Activated naive CD8-positive, alpha-beta T cell treated with anti-CD3 and anti-CD28 coated beads for 36 hours (primary cell): ENCODE results near the gene FBLN7. TPM values are rescaled to one million over a fixed set of nuclear protein-coding genes. Genes with fewer than 3 reads are reported as not detected.

Experiments used
- DNase-seq: peaks from one replicate; pipeline ENCODE4 v3.0.0; 2021
- H3K27ac Mint-ChIP-seq: one replicate; pipeline ENCODE4 v1.8.0; 2022; ENCODE audit warnings: mild to moderate bottlenecking, moderate library complexity, mixed read lengths
- H3K27me3 Mint-ChIP-seq: one replicate; pipeline ENCODE4 v1.8.0; 2022; ENCODE audit warnings: mild to moderate bottlenecking, mixed read lengths
- H3K36me3 Mint-ChIP-seq: one replicate; pipeline ENCODE4 v1.8.0; 2021; ENCODE audit warnings: mild to moderate bottlenecking, mixed read lengths
- H3K4me1 Mint-ChIP-seq: one replicate; pipeline ENCODE4 v1.8.0; 2021; ENCODE audit warnings: mixed read lengths
- H3K4me3 Mint-ChIP-seq: one replicate; pipeline ENCODE4 v1.8.0; 2022; ENCODE audit warnings: mild to moderate bottlenecking, moderate library complexity, mixed read lengths
- H3K9me3 Mint-ChIP-seq: one replicate; pipeline ENCODE4 v1.8.0; 2022; ENCODE audit warnings: mixed read lengths
- total RNA-seq, 2 experiments: library from RNA; stranded (reverse); gene quantifications; one replicate each; pipeline ENCODE4 v1.2.3, GENCODE V29; 2021

Gene FBLN7
- total RNA-seq, 2 experiments from 2014 or later, result 8.8 to 9.4 TPM

- peaks cover 17% of the 10 kb centered on the region for H3K4me1 Mint-ChIP-seq
- H3K27me3 Mint-ChIP-seq, result peaks cover 5% of the 10 kb centered on the region
- H3K9me3 Mint-ChIP-seq, result no peaks in the 10 kb centered on the region
- H3K27ac Mint-ChIP-seq, result no peak overlapping the region
- no peak overlapping the region for H3K4me3 Mint-ChIP-seq
- no peaks in the 10 kb centered on the region for H3K36me3 Mint-ChIP-seq
- no peak for DNase-seq
Measured at GRCh38 chr2:112149866-112150435, 11.8 kb downstream of the FBLN7 start.

- DNase-seq, result no peak
- H3K27ac Mint-ChIP-seq, result no peak overlapping the region
- H3K4me3 Mint-ChIP-seq, result no peak overlapping the region
- H3K9me3 Mint-ChIP-seq, result no peaks in the 10 kb centered on the region
- H3K36me3 Mint-ChIP-seq, result no peaks in the 10 kb centered on the region
- H3K27me3 Mint-ChIP-seq, result peaks cover 5% of the 10 kb centered on the region
- H3K4me1 Mint-ChIP-seq, result peaks cover 22% of the 10 kb centered on the region
Measured at GRCh38 chr2:112150447-112150846, 12.3 kb downstream of the FBLN7 start.

- Mint-ChIP-seq H3K4me3 (no peak overlapping the region), H3K36me3 (no peaks in the 10 kb centered on the region), H3K27ac (no peak overlapping the region), H3K4me1 (peaks cover 26% of the 10 kb centered on the region), H3K9me3 (no peaks in the 10 kb centered on the region), H3K27me3 (peaks cover 5% of the 10 kb centered on the region)
- no peak for DNase-seq
Measured at GRCh38 chr2:112150851-112151250, 12.7 kb downstream of the FBLN7 start.

GRCh38 chr2:112151271-112151670 is 13.1 kb downstream of the FBLN7 start:
- no peaks in the 10 kb centered on the region for H3K9me3 Mint-ChIP-seq
- DNase-seq, result no peak
- no peak overlapping the region for H3K4me3 Mint-ChIP-seq
- peaks cover 5% of the 10 kb centered on the region for H3K27me3 Mint-ChIP-seq
- H3K4me1 Mint-ChIP-seq, result peaks cover 30% of the 10 kb centered on the region
- H3K36me3 Mint-ChIP-seq, result no peaks in the 10 kb centered on the region
- no peak overlapping the region for H3K27ac Mint-ChIP-seq

GRCh38 chr2:112151701-112152440 is 13.7 kb downstream of the FBLN7 start:
- Mint-ChIP-seq H3K27me3 (peaks cover 9% of the 10 kb centered on the region), H3K27ac (no peak overlapping the region), H3K36me3 (peaks cover 3% of the 10 kb centered on the region), H3K9me3 (no peaks in the 10 kb centered on the region), H3K4me3 (no peak overlapping the region), H3K4me1 (peaks cover 36% of the 10 kb centered on the region)
- DNase-seq, result no peak

GRCh38 chr2:112152476-112153178 is 14.4 kb downstream of the FBLN7 start:
- no peaks in the 10 kb centered on the region for H3K9me3 Mint-ChIP-seq
- H3K36me3 Mint-ChIP-seq, result peaks cover 3% of the 10 kb centered on the region
- H3K4me3 Mint-ChIP-seq, result no peak overlapping the region
- no peak overlapping the region for H3K27ac Mint-ChIP-seq
- H3K4me1 Mint-ChIP-seq, result peaks cover 42% of the 10 kb centered on the region
- H3K27me3 Mint-ChIP-seq, result peaks cover 3% of the 10 kb centered on the region
- DNase-seq, result no peak

GRCh38 chr2:112153179-112153490 is 14.9 kb downstream of the FBLN7 start:
- H3K4me3 Mint-ChIP-seq, result no peak overlapping the region
- H3K9me3 Mint-ChIP-seq, result no peaks in the 10 kb centered on the region
- DNase-seq, result no peak
- peaks cover 3% of the 10 kb centered on the region for H3K27me3 Mint-ChIP-seq
- peaks cover 41% of the 10 kb centered on the region for H3K4me1 Mint-ChIP-seq
- H3K36me3 Mint-ChIP-seq, result peaks cover 3% of the 10 kb centered on the region
- no peak overlapping the region for H3K27ac Mint-ChIP-seq

GRCh38 chr2:112153501-112153900 is 15.3 kb downstream of the FBLN7 start:
- Mint-ChIP-seq H3K27ac (no peak overlapping the region), H3K27me3 (peaks cover 3% of the 10 kb centered on the region), H3K4me3 (no peak overlapping the region), H3K4me1 (peaks cover 41% of the 10 kb centered on the region), H3K36me3 (peaks cover 3% of the 10 kb centered on the region), H3K9me3 (no peaks in the 10 kb centered on the region)
- no peak for DNase-seq

- no peaks in the 10 kb centered on the region for H3K9me3 Mint-ChIP-seq
- peaks cover 3% of the 10 kb centered on the region for H3K27me3 Mint-ChIP-seq
- DNase-seq, result peak; percentile 32
- H3K4me3 Mint-ChIP-seq, result no peak overlapping the region
- peaks cover 3% of the 10 kb centered on the region for H3K36me3 Mint-ChIP-seq
- peak overlapping the region; percentile 77 for H3K27ac Mint-ChIP-seq
- H3K4me1 Mint-ChIP-seq, result peaks cover 41% of the 10 kb centered on the region
Measured at GRCh38 chr2:112154246-112155117, 16.3 kb downstream of the FBLN7 start.

GRCh38 chr2:112155331-112156151 is 17.4 kb downstream of the FBLN7 start:
- Mint-ChIP-seq H3K9me3 (no peaks in the 10 kb centered on the region), H3K4me1 (peaks cover 43% of the 10 kb centered on the region), H3K27ac (peak overlapping the region; percentile 77), H3K36me3 (peaks cover 3% of the 10 kb centered on the region), H3K4me3 (peak overlapping the region; percentile 45), H3K27me3 (peaks cover 3% of the 10 kb centered on the region)
- peak; percentile 40 for DNase-seq

GRCh38 chr2:112156152-112156986 is 18.2 kb downstream of the FBLN7 start:
- peak; percentile 55 for DNase-seq
- peaks cover 3% of the 10 kb centered on the region for H3K36me3 Mint-ChIP-seq
- H3K27me3 Mint-ChIP-seq, result peaks cover 3% of the 10 kb centered on the region
- peak overlapping the region; percentile 77 for H3K27ac Mint-ChIP-seq
- H3K9me3 Mint-ChIP-seq, result no peaks in the 10 kb centered on the region
- H3K4me1 Mint-ChIP-seq, result peaks cover 41% of the 10 kb centered on the region
- peak overlapping the region; percentile 45 for H3K4me3 Mint-ChIP-seq

- Mint-ChIP-seq H3K36me3 (peaks cover 3% of the 10 kb centered on the region), H3K9me3 (no peaks in the 10 kb centered on the region), H3K4me1 (peaks cover 41% of the 10 kb centered on the region), H3K27me3 (peaks cover 3% of the 10 kb centered on the region), H3K27ac (peak overlapping the region; percentile 63), H3K4me3 (peak overlapping the region; percentile 29)
- no peak for DNase-seq
Measured at GRCh38 chr2:112157472-112157871, 19.3 kb downstream of the FBLN7 start.

- no peaks in the 10 kb centered on the region for H3K9me3 Mint-ChIP-seq
- peaks cover 3% of the 10 kb centered on the region for H3K36me3 Mint-ChIP-seq
- peaks cover 32% of the 10 kb centered on the region for H3K4me1 Mint-ChIP-seq
- no peak for DNase-seq
- no peak overlapping the region for H3K27ac Mint-ChIP-seq
- peaks cover 3% of the 10 kb centered on the region for H3K27me3 Mint-ChIP-seq
- H3K4me3 Mint-ChIP-seq, result no peak overlapping the region
Measured at GRCh38 chr2:112159454-112159921, 21.3 kb downstream of the FBLN7 start.
